GM21423 (cell line): ENCODE results near the gene GAS2L2.

Source experiments
- ATAC-seq: cut with Tn5 transposase; IDR thresholded peaks from one replicate; pipeline ENCODE4 v1.9.1; 2021; ENCODE audit warnings: mild to moderate bottlenecking, moderate library complexity; ENCODE audit not compliant: unreplicated experiment

The GAS2L2 gene

GRCh38 chr17:35748341-35748841, 4.6 kb downstream of the GAS2L2 start:
- no peak for ATAC-seq

GRCh38 chr17:35747540-35748017, 5.5 kb downstream of the GAS2L2 start:
- ATAC-seq = no peak

GRCh38 chr17:35745749-35746320, 7.2 kb downstream of the GAS2L2 start:
- ATAC-seq = no peak

- ATAC-seq = no peak
Observed at GRCh38 chr17:35745246-35745645, 7.8 kb downstream of the GAS2L2 start.

- no peak for ATAC-seq
Observed at GRCh38 chr17:35744830-35745229, 8.2 kb downstream of the GAS2L2 start.

- no peak for ATAC-seq
Observed at GRCh38 chr17:35743626-35744328, 9.3 kb downstream of the GAS2L2 start.

- no peak for ATAC-seq
Observed at GRCh38 chr17:35742896-35743477, 10.1 kb downstream of the GAS2L2 start.

- ATAC-seq = no peak
Observed at GRCh38 chr17:35742496-35742895, 10.5 kb downstream of the GAS2L2 start.

- ATAC-seq = no peak
Observed at GRCh38 chr17:35740997-35741931, 11.8 kb downstream of the GAS2L2 start.

GRCh38 chr17:35740216-35740615, 12.8 kb downstream of the GAS2L2 start:
- no peak for ATAC-seq

- no peak for ATAC-seq
Observed at GRCh38 chr17:35738519-35739133, 14.4 kb downstream of the GAS2L2 start.

GRCh38 chr17:35736236-35736635, 16.8 kb downstream of the GAS2L2 start:
- ATAC-seq = no peak

- ATAC-seq = no peak
Observed at GRCh38 chr17:35735036-35735805, 17.8 kb downstream of the GAS2L2 start.

- ATAC-seq = no peak
Observed at GRCh38 chr17:35734396-35734795, 18.6 kb downstream of the GAS2L2 start.

GRCh38 chr17:35733366-35733765, 19.7 kb downstream of the GAS2L2 start:
- no peak for ATAC-seq

- no peak for ATAC-seq
Observed at GRCh38 chr17:35732806-35733136, 20.3 kb downstream of the GAS2L2 start.

GRCh38 chr17:35731917-35732805, 20.9 kb downstream of the GAS2L2 start:
- ATAC-seq = no peak

GRCh38 chr17:35731239-35731916, 21.7 kb downstream of the GAS2L2 start, which contains the start of gene RASL10B:
RASL10B (plus strand) TSS chr17:35731639; CDS start chr17:35735185, 3,546 bp downstream.
- no peak for ATAC-seq
